HFFc6 (cell line): ENCODE results near the gene HERPUD1. TPM values are rescaled to one million over a fixed set of nuclear protein-coding genes. Genes with fewer than 3 reads are reported as not detected.
"Not testable (repeated sequence)": the region's sequence is repeated elsewhere in the genome, so short reads cannot be mapped to it uniquely, and the experiment has no call there.

Experiments
- DNase-seq: peaks from one replicate; pipeline ENCODE4 v3.0.0-alpha.2; 2018
- H3K27ac Mint-ChIP-seq: 2 replicates; pipeline ENCODE4 v1.8.0; 2020; ENCODE audit warnings: mild to moderate bottlenecking, mixed read lengths
- H3K27me3 Mint-ChIP-seq: 2 replicates; pipeline ENCODE4 v1.8.0; 2021; ENCODE audit warnings: mild to moderate bottlenecking, moderate library complexity, mixed read lengths; ENCODE audit not compliant: insufficient read depth
- H3K36me3 Mint-ChIP-seq: 2 replicates; pipeline ENCODE4 v1.8.0; 2021; ENCODE audit warnings: low read depth, mixed read lengths
- H3K4me1 Mint-ChIP-seq: 2 replicates; pipeline ENCODE4 v1.8.0; 2020; ENCODE audit warnings: low read depth, mixed read lengths
- H3K4me3 Mint-ChIP-seq: 2 replicates; pipeline ENCODE4 v1.8.0; 2020; ENCODE audit warnings: mild to moderate bottlenecking, moderate library complexity, mixed read lengths
- H3K9me3 Mint-ChIP-seq: 2 replicates; pipeline ENCODE4 v1.8.0; 2020; ENCODE audit warnings: mild to moderate bottlenecking, mixed read lengths
- CTCF ChIP-seq: fragments of 200-600 bp; sonication (generic); IDR thresholded peaks from 2 replicates; pipeline ENCODE4 v1.5.0; 2021; ENCODE audit warnings: antibody characterized with exemption, mild to moderate bottlenecking
- total RNA-seq, 6 experiments: library from RNA; stranded (reverse); fragmentation: NEBNext Ultra II Directional; extraction: Animal tissue kit (Norgen Biotek cat#: 25700); gene quantifications; 2 replicates in 1 of 6; 3 replicates in 5 of 6; pipeline ENCODE4 v1.2.3, GENCODE V29; 2021

Gene HERPUD1
- total RNA-seq, 6 experiments from 2014 or later = 87.9 to 109 (median 96.9) TPM

GRCh38 chr16:56986361-56986760 is 54.4 kb downstream of the HERPUD1 start:
- Mint-ChIP-seq H3K27ac (peak overlapping the region; percentile 90), H3K4me1 (peaks cover 58% of the 10 kb centered on the region), H3K27me3 (peaks cover 5% of the 10 kb centered on the region), H3K4me3 (no peak overlapping the region), H3K9me3 (no peaks in the 10 kb centered on the region), H3K36me3 (peaks cover 11% of the 10 kb centered on the region; the same call in 1 of the 2 replicates)
- no peak for TF ChIP-seq CTCF
- no peak for DNase-seq

GRCh38 chr16:56986908-56987307 is 55.0 kb downstream of the HERPUD1 start:
- DNase-seq, H3K4me3 Mint-ChIP-seq, H3K9me3 Mint-ChIP-seq, H3K27me3 Mint-ChIP-seq: not testable (repeated sequence)
- peaks cover 16% of the 10 kb centered on the region for H3K36me3 Mint-ChIP-seq
- peaks cover 63% of the 10 kb centered on the region for H3K4me1 Mint-ChIP-seq
- H3K27ac Mint-ChIP-seq = peak overlapping the region; percentile 45; the same call in 1 of the 2 replicates

GRCh38 chr16:56987692-56988091 is 55.8 kb downstream of the HERPUD1 start:
- peak overlapping the region; percentile 98; the same call in 1 of the 2 replicates for H3K4me3 Mint-ChIP-seq
- TF ChIP-seq CTCF = no peak
- peak overlapping the region; percentile 96 for H3K27ac Mint-ChIP-seq
- peaks cover 12% of the 10 kb centered on the region for H3K36me3 Mint-ChIP-seq
- H3K9me3 Mint-ChIP-seq = no peaks in the 10 kb centered on the region
- peaks cover 5% of the 10 kb centered on the region; the same call in 1 of the 2 replicates for H3K27me3 Mint-ChIP-seq
- peaks cover 66% of the 10 kb centered on the region for H3K4me1 Mint-ChIP-seq
- DNase-seq = no peak

GRCh38 chr16:56988161-56988947 is 56.4 kb downstream of the HERPUD1 start:
- Mint-ChIP-seq H3K9me3 (no peaks in the 10 kb centered on the region), H3K27me3 (peaks cover 5% of the 10 kb centered on the region; the same call in 1 of the 2 replicates), H3K27ac (peak overlapping the region; percentile 96), H3K36me3 (peaks cover 16% of the 10 kb centered on the region), H3K4me3 (peak overlapping the region; percentile 98), H3K4me1 (peaks cover 72% of the 10 kb centered on the region)
- TF ChIP-seq CTCF = no peak
- DNase-seq = peak; percentile 30

- DNase-seq = peak; percentile 77
- peak within 1 kb of the TSS; percentile 98 for H3K4me3 Mint-ChIP-seq
- peaks cover 5% of the 10 kb centered on the region; the same call in 1 of the 2 replicates for H3K27me3 Mint-ChIP-seq
- no peaks in the 10 kb centered on the region for H3K9me3 Mint-ChIP-seq
- no peak; the same call in 1 of the 2 replicates for TF ChIP-seq CTCF
- H3K36me3 Mint-ChIP-seq = peaks cover 22% of the 10 kb centered on the region
- H3K4me1 Mint-ChIP-seq = peaks cover 81% of the 10 kb centered on the region
- peak within 1 kb of the TSS; percentile 96 for H3K27ac Mint-ChIP-seq
These were observed 57.3 kb downstream of the HERPUD1 start, which contains the start of gene NLRC5 for GRCh38 chr16:56988948-56989945. Gene NLRC5 (plus strand): TSS chr16:56989557. CDS start chr16:57020713, 31,156 bp downstream.
